Activated naive CD8-positive, alpha-beta T cell treated with anti-CD3 and anti-CD28 coated beads, Interleukin-2, amount 50 U/mL, for 24 hours (primary cell): Measurements from ENCODE around the gene AGAP3.

Experiments used
- ATAC-seq: fragments of 150-1000 bp; cut with Tn5 transposase; one replicate; pipeline ENCODE4 v1.10.0; 2021
- DNase-seq: peaks from one replicate; pipeline ENCODE4 v3.0.0; 2021
- H3K27ac Mint-ChIP-seq: one replicate; pipeline ENCODE4 v1.8.0; 2021; ENCODE audit warnings: mild to moderate bottlenecking, mixed read lengths
- H3K27me3 Mint-ChIP-seq: one replicate; pipeline ENCODE4 v1.8.0; 2021; ENCODE audit warnings: mixed read lengths
- H3K36me3 Mint-ChIP-seq: one replicate; pipeline ENCODE4 v1.8.0; 2021; ENCODE audit warnings: low read depth, mixed read lengths
- H3K4me1 Mint-ChIP-seq: one replicate; pipeline ENCODE4 v1.8.0; 2021; ENCODE audit warnings: mixed read lengths
- H3K4me3 Mint-ChIP-seq: one replicate; pipeline ENCODE4 v1.8.0; 2021; ENCODE audit warnings: mild to moderate bottlenecking, moderate library complexity, mixed read lengths
- H3K9me3 Mint-ChIP-seq: one replicate; pipeline ENCODE4 v1.8.0; 2021; ENCODE audit warnings: mixed read lengths

Gene AGAP3

GRCh38 chr7:151131592-151132293, 45.5 kb downstream of the AGAP3 start:
- no peak for DNase-seq
- Mint-ChIP-seq H3K36me3 (peaks cover 3% of the 10 kb centered on the region), H3K27ac (no peak overlapping the region), H3K27me3 (no peaks in the 10 kb centered on the region), H3K4me1 (no peaks in the 10 kb centered on the region), H3K9me3 (no peaks in the 10 kb centered on the region), H3K4me3 (no peak overlapping the region)
- no peak for ATAC-seq

- no peak for ATAC-seq
- H3K4me1 Mint-ChIP-seq: no peaks in the 10 kb centered on the region
- no peak overlapping the region for H3K27ac Mint-ChIP-seq
- DNase-seq: no peak
- H3K9me3 Mint-ChIP-seq: no peaks in the 10 kb centered on the region
- H3K27me3 Mint-ChIP-seq: no peaks in the 10 kb centered on the region
- H3K36me3 Mint-ChIP-seq: peaks cover 3% of the 10 kb centered on the region
- no peak overlapping the region for H3K4me3 Mint-ChIP-seq
Observed at GRCh38 chr7:151132461-151133205, 46.4 kb downstream of the AGAP3 start.

- Mint-ChIP-seq H3K27ac (no peak overlapping the region), H3K9me3 (no peaks in the 10 kb centered on the region), H3K4me1 (no peaks in the 10 kb centered on the region), H3K27me3 (no peaks in the 10 kb centered on the region), H3K36me3 (peaks cover 1% of the 10 kb centered on the region), H3K4me3 (no peak overlapping the region)
- DNase-seq (no peak), ATAC-seq (no peak)
Observed at GRCh38 chr7:151133266-151133985, 47.2 kb downstream of the AGAP3 start.

GRCh38 chr7:151133986-151134742, 47.9 kb downstream of the AGAP3 start:
- H3K36me3 Mint-ChIP-seq: no peaks in the 10 kb centered on the region
- no peak for ATAC-seq
- H3K4me1 Mint-ChIP-seq: no peaks in the 10 kb centered on the region
- no peaks in the 10 kb centered on the region for H3K27me3 Mint-ChIP-seq
- no peaks in the 10 kb centered on the region for H3K9me3 Mint-ChIP-seq
- no peak for DNase-seq
- H3K27ac Mint-ChIP-seq: no peak overlapping the region
- H3K4me3 Mint-ChIP-seq: no peak overlapping the region

DNA sequence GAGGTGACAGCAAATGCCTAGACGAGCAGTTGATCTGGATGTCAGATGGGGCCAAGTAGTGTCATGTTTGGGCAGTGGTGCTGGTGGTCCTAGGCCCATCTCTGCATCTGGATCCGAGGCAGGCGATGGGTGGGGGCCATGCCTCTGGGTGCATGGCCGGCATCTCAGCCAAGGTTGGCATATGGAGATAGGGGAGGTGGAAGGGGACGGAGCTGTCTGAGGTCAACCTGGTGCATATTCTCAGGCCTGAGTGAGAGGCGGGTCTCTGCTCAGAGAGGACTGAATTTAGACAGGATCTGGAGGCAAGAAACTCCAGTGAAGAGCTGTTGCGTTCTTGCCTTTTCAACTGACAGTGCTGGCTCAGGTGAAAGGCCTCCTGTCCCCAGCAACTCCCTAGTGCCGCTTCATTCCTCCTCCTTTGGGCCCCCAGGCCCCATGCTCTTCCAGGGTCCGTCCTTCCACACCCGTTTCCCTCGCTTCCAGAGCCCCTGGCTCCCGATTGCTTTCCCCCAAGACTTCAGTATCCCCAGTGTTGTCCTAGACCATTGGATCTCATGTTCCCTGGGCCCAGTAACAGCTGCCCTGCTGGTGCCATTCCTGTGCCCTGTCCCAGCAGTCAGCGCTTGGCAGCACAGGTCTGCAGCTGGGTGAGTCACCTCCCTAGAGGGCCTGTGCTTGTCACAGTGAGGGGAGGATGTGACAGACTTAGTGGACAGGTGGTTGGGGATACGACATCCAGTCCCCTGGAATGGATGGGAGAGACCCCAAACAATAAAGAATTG, 48.7 kb downstream of the AGAP3 start:
- Mint-ChIP-seq H3K27me3 (no peaks in the 10 kb centered on the region), H3K27ac (no peak overlapping the region), H3K36me3 (no peaks in the 10 kb centered on the region), H3K9me3 (no peaks in the 10 kb centered on the region), H3K4me1 (no peaks in the 10 kb centered on the region), H3K4me3 (no peak overlapping the region)
- DNase-seq: no peak
- no peak for ATAC-seq

- Mint-ChIP-seq H3K27me3 (no peaks in the 10 kb centered on the region), H3K27ac (no peak overlapping the region), H3K4me3 (no peak overlapping the region), H3K9me3 (no peaks in the 10 kb centered on the region), H3K36me3 (no peaks in the 10 kb centered on the region), H3K4me1 (no peaks in the 10 kb centered on the region)
- DNase-seq: no peak
- no peak for ATAC-seq
Observed at GRCh38 chr7:151135525-151135845, 49.2 kb downstream of the AGAP3 start.

DNA sequence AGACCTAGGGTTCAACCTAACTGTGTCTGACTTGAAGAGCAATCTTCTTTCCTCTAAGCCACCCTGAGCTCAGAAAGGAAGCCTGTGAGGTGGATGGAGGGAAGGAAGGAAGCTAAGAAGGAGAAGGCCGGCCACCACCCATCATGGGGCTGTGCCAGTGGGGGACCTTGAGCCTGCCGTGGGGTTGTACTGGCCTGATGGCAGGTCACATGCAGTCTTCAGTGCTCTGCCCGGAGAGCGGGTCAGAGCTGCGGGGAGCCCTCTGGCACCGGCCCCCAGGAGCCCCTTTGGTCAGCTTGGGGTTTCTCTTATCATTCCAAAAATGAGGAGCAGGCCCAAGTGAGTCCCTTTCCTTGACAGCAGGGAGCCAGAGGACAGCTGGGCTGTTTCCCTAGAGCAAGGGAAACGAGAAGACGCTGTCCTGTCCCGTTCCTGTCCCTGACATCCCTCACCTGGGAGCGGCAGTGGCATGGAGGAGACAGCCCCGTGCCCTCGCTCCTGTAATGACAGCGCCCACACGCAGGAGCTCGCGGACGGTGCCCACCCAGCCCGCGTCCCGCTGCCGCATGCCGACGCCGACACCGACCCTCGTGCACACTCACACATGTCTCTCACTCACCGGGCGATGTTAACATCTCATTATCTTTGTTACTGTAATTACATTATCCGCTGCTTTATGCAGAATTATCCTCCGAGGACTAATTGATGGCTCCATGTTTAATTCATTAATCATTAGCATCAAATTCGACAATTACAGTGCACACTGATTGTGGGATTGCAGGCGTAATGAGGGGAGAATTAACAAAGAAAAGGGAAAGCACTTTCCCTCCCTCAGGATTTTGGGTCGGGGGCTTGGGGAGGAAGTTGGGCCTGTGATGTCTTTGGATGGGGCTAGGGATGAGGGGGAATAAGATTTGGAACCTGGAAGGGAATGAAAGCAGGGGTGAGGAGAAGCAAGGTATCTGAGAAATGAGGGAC, 49.9 kb downstream of the AGAP3 start:
- no peaks in the 10 kb centered on the region for H3K4me1 Mint-ChIP-seq
- no peaks in the 10 kb centered on the region for H3K27me3 Mint-ChIP-seq
- no peak overlapping the region for H3K27ac Mint-ChIP-seq
- no peak overlapping the region for H3K4me3 Mint-ChIP-seq
- DNase-seq: no peak
- ATAC-seq: no peak
- H3K9me3 Mint-ChIP-seq: no peaks in the 10 kb centered on the region
- no peaks in the 10 kb centered on the region for H3K36me3 Mint-ChIP-seq

- H3K4me1 Mint-ChIP-seq: no peaks in the 10 kb centered on the region
- no peaks in the 10 kb centered on the region for H3K27me3 Mint-ChIP-seq
- DNase-seq: no peak
- H3K36me3 Mint-ChIP-seq: no peaks in the 10 kb centered on the region
- ATAC-seq: no peak
- no peak overlapping the region for H3K4me3 Mint-ChIP-seq
- no peaks in the 10 kb centered on the region for H3K9me3 Mint-ChIP-seq
- H3K27ac Mint-ChIP-seq: no peak overlapping the region
Observed at GRCh38 chr7:151137076-151137675, 50.9 kb downstream of the AGAP3 start.

DNA sequence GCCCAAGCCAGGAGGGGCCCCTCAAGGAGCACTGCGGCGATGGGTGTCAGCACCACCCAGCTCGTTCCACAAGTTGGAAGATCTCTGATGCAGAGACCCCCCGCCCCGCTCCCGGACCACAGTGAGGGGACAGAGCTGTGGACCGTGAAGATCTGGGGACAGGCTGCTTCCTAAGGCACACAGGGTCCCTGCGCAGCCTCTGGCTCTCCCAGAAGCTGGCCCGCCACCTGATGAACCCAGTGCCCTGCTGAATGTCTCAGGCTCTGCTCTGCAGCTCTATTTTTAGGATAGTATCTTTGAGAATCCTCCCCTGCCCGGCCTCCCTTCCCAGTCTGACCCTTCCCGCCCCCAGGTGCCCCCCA, 51.5 kb downstream of the AGAP3 start:
- Mint-ChIP-seq H3K27me3 (no peaks in the 10 kb centered on the region), H3K27ac (no peak overlapping the region), H3K4me1 (no peaks in the 10 kb centered on the region), H3K9me3 (no peaks in the 10 kb centered on the region), H3K36me3 (no peaks in the 10 kb centered on the region), H3K4me3 (no peak overlapping the region)
- ATAC-seq: no peak
- no peak for DNase-seq

- DNase-seq (no peak), ATAC-seq (no peak)
- no peak overlapping the region for H3K27ac Mint-ChIP-seq
- H3K27me3 Mint-ChIP-seq: no peaks in the 10 kb centered on the region
- H3K4me1 Mint-ChIP-seq: no peaks in the 10 kb centered on the region
- H3K4me3 Mint-ChIP-seq: no peak overlapping the region
- no peaks in the 10 kb centered on the region for H3K9me3 Mint-ChIP-seq
- no peaks in the 10 kb centered on the region for H3K36me3 Mint-ChIP-seq
Observed at GRCh38 chr7:151138153-151138851, 52.0 kb downstream of the AGAP3 start.

DNA sequence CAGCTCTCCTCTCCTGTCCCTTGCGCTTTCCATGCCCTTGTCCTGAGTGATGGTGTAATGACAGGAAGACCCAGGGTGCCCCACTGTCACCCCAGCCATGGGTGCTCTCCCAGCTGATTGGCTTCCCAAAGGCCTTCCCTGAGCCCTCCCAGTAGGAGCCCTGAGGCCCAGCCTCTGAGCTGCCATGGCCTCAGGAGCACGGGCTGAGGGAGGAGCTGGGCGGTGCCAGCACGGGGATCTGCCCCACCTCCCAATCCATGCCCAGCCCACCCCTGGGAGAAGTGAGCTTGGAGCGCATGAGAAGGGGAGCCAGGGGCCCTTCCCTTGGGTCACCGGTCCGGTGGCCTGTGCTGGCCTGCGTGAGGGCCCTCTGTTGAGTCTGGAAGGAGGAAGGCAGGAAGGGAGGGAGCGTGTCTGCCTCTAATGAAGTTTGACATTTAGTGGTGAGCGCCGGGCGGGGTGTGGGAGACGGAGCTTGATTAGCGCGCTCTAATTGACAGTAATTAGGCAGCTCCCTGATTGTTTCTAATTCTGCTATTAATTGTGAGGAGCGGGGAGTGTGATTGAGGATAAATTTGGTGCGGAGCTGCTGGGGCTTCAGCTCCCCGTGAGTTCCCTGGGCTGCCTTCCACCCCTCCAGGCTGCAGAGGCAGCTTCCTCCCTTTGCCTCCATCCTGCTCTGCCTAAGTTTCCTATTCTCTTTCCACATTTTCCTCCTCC, 53.0 kb downstream of the AGAP3 start:
- Mint-ChIP-seq H3K4me3 (no peak overlapping the region), H3K4me1 (no peaks in the 10 kb centered on the region), H3K27me3 (no peaks in the 10 kb centered on the region), H3K27ac (no peak overlapping the region), H3K36me3 (peaks cover under 1% of the 10 kb centered on the region), H3K9me3 (no peaks in the 10 kb centered on the region)
- no peak for ATAC-seq
- no peak for DNase-seq

DNA sequence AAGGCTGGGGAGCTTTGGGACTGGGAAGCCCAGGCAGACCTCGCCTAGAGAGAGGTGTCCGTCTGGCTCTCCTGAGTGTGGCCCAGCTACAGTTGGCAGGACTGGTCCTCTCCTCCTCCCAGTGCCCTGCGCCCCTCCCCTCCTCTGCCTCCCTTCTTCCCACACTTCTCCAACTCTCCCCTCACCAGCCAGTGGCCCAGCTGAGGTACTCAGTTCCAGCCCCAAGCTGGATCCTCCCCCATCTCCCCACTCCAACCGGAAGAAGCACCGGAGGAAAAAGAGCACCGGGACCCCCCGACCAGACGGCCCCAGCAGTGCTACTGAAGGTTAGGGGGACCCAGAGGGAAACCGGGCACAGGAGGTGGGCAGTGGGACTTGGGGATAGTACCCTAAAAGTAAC, 53.5 kb downstream of the AGAP3 start:
- Mint-ChIP-seq H3K36me3 (peaks cover 2% of the 10 kb centered on the region), H3K4me1 (no peaks in the 10 kb centered on the region), H3K27ac (no peak overlapping the region), H3K4me3 (no peak overlapping the region), H3K27me3 (no peaks in the 10 kb centered on the region), H3K9me3 (no peaks in the 10 kb centered on the region)
- no peak for ATAC-seq
- DNase-seq: no peak
